HG03039 (cell line): ENCODE results near the gene AFAP1L2.

Source experiments
- ATAC-seq: cut with Tn5 transposase; IDR thresholded peaks from one replicate; pipeline ENCODE4 v1.9.1; 2021; ENCODE audit warnings: mild to moderate bottlenecking, moderate library complexity; ENCODE audit not compliant: unreplicated experiment

AFAP1L2 gene

DNA sequence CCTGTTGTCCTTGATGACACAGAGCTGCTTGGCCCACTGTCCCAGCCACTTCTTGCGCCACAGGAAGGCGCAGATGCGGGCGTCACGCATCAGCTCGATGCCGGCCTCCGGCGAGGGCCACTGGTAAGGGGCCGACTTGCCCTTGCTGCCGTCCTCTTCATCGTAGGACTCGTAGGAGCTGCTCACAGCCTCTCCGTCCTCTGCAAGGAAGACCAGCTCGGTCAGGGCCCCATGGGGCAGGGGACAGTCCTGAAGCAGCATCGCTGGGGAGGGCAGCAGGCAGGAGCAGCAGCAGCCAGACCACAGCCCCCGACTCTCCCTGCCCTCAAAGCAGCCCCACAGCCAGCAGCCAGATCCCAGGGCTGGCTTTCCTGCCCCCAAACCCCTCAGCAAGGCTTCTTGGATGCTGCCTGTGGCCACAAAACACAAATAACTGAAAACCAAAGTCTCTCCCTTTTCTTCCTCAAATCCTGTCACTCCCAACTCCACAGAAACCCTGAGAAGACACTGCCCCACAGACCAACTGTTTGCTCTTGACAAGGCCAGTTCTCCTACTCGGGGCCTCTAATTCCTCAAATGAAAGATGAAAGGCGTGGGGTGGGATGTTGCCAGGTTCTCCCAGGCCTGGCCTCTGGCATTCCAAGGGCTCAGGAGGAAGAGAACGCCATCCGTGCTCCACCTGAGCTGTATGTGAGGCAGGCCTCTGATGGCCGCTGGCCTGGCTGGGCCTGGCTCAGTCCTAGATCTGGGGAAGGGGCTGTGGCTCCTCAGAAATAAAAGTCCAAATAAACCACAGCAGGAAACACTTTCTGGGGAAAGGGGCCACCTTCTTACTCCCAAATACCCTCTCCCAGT lies 88.5 kb downstream of the AFAP1L2 start:
- no peak for ATAC-seq

DNA sequence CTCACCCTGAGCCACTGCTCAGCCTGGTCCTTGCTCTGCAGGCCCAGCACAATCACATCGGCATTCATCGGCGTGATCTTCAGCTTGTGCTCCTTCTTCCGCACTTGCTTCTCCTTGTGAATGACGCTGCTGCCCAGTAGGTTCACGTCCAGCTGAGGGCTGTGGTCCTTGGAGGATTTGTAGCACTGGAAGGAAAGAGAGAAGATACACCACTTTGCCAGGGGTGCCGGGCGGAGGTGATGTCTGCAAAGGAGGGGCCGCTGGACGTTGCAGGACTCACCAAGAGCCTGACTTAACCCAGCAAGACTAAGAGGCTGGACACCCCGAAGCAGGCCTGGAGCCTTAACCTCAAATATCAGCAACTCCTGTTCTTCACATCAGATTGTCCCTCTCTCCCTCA lies 90.4 kb downstream of the AFAP1L2 start:
- no peak for ATAC-seq

DNA sequence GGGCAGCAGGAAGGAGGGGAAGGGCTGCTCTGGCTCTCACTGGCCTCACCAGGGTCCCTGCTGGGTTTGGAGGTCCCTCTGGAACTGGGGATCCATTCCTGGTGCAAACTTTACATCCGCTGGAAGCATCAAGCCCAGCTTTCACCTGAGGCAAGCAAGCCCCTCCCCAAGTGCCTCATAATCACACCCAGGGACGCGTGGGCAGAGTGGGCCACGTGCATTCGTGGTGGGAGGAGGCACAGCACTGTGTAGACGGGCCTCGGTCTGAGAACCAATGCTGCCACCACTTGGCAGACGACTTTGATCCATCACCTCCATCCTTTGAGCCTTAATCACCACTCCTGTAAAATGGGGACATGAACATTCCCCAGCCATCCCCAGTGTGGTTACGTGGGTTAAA lies 91.2 kb downstream of the AFAP1L2 start:
- no peak for ATAC-seq

DNA sequence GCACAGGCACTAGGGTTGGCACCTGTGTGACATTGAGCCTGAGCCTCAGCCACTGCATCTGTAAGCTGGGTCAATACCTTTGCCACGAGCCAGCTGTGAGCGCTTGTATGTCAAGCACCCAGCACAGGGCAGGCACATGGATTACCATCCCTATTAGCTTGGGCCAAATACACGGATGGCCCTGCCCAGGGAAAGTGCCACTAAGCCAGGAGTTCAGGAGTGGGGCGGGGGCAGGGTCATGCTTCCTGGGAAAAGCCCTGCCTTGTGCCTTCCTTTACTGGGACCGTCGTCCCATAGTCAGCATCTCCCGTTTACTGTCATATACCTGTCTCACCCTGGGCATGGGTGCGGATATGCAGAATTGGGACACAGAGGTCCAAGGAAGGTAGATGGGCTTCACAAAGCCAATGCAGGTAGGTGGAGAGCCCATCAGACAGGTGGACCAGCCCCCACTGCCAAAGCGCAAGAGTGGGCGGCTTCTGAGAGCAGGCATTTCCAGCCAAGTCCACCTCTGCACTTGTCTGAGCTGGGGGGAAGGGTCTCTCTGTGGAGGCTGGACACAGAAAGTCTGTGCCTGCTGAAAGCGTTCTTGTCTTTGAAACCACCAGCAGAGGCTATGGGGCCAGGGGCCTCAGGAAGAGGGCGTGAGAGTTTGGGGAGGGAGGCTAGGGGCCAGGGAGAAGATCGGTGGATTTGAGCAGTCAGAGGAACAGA lies 92.6 kb downstream of the AFAP1L2 start:
- ATAC-seq, result no peak

DNA sequence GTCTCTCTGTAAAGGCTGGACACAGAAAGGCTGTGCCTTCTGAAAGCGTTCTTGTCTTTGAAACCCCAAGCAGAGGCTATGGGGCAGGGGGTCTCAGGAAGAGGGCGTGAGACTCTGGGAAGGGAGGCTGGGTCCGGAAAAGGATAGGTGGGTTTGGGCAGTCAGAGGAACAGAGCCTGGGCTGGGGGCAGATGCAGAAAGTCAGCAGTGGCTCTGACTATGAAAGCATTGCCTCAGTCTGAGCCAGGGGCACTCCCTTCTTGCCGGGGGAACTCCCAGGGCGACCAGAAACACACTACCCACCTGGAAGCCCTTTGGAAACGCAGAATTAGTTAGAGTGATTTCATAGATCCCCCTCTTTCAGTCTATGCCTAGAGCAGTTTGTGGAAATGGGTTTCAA lies 93.3 kb downstream of the AFAP1L2 start:
- ATAC-seq, result no peak

DNA sequence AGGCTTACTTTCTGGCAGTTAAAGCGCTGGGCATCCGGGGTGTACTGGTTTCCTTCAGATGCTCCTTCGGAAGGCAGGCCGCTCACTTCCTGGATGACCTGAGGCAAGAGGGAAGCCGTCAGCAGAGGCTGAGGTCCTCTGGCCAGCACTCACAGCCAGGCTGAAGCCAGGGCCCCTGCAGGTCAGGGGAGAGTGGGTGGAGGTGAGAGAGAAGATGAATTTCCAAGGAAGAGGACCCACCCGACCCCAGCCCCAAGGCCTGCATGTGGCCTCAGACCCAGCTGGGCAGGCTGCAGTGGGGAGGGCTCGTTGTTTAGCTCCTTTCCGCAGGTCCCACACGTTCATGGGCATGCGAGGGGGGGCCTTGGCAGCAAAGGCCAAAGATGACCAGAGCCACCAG lies 94.0 kb downstream of the AFAP1L2 start:
- ATAC-seq, result no peak

DNA sequence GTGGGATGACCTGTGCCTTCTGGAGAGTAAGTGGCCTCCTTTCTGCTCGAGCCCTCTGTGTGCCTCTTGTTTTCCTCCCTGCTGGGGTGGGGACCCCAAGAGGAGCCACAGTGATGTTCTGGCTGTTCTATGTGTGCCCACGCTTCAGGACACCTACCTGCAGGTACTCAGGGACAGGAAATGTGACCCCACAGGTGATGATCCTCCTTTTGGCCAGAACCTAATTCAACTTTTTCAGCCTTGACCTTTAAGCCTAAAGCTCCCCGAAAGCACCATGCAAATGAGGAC lies 95.0 kb downstream of the AFAP1L2 start:
- ATAC-seq, result no peak

DNA sequence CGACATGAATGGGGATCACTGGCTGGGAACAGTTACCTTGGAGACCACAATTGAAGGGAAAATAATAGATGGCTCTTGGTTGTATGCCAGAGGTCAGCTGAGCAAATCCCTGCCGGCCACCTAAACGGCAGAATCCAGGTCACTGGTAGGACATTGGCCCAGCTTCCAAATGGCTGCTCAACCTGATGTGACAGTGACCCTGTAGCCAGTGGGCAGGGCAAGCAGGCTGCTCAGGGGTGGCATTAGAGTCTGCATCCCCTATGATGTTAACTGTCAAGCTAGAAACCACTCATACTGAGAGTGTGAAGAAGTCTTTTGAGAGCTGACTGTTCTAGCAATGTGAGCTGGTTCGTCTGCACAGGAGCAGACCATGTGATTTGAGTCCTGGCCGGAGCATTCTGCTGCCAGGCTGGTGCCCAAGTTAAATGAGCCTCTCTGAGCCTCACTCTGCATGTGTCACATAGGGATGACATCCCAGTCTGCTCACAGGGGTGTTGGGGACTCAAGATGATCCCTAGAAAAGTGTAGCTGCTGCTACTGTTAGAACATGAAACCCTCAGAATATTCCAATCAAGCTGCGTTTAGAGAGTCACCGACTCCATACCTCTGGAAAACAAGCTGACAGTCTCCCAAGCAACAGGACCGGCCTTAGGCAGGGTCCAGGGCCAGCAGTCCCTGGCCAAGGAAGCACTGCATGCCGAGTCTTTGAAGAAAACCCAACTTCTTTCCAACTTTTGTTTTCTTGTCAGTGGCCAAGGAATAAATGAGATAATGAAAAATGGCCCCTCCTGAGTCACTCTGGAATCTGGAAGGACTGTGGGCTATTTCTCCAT lies 95.6 kb downstream of the AFAP1L2 start:
- no peak for ATAC-seq

DNA sequence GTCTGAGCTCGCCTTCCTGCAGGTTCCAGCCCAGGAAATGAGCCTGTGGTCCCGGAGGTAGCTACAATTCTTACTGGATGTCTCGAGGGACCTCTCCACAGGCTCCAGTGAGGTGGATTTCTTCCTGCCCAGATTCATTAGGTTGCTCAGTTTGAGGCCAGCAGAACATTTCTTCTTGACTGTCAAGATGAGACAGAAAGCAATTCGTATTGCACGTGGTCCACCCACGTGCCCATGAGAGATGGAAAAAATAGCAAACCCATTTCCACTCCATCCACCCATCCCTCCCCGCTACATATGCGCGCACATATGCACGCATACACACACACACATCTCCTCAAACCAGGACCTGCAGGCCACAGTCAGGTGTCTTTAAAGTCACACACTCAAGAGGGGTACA lies 96.6 kb downstream of the AFAP1L2 start:
- no peak for ATAC-seq

DNA sequence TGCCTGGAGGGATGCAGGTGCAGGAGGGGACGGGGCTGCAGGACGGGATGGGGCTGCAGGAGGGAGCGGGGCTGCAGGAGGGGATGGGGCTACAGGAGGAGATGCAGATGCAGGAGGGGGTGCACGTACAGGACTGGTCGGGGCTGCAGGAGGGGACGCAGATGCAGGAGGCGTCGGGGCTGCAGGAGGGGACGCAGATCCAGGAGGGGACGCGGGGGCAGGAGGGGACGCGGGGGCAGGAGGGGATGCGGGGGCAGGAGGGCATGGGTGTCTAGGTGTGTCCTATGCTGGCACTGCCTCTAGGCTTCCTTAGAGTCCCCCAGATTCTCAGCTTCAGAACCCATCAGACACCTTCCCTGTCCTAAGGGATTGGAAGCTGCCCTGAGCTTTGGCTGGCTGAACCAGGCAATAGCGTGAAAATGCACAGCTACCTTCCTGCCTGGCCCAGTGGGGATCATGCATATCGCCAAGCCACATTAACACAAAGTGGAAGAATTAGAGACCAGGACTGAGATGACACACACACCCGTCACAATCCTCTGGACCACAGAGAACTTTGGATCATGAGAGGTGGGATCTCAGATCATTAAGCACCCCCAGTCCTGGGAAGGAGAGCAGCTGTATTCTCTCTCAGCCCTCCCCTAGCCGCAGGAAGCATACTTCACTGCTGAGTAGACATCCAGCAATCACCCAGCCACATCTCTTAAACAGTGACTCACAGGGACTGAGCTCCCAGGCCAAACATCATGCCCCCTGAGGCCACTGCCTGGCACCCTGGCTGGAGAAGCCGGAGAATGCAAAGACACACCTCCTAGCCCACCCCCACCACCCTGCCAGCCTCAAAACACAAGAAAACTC lies 98.0 kb downstream of the AFAP1L2 start:
- no peak for ATAC-seq

DNA sequence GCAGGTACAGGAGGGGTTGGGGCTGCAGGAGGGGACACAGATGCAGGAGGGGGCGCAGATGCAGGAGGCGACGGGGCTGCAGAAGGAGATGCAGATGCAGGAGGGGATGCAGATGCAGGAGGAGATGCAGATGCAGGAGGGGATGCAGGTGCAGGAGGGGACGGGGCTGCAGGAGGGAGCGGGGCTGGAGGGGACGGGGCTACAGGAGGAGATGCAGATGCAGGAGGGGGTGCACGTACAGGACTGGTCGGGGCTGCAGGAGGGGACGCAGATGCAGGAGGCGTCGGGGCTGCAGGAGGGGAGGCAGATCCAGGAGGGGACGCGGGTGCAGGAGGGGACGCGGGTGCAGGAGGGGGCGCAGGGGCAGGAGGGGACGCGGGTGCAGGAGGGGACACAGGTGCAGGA lies 98.8 kb downstream of the AFAP1L2 start:
- no peak for ATAC-seq

DNA sequence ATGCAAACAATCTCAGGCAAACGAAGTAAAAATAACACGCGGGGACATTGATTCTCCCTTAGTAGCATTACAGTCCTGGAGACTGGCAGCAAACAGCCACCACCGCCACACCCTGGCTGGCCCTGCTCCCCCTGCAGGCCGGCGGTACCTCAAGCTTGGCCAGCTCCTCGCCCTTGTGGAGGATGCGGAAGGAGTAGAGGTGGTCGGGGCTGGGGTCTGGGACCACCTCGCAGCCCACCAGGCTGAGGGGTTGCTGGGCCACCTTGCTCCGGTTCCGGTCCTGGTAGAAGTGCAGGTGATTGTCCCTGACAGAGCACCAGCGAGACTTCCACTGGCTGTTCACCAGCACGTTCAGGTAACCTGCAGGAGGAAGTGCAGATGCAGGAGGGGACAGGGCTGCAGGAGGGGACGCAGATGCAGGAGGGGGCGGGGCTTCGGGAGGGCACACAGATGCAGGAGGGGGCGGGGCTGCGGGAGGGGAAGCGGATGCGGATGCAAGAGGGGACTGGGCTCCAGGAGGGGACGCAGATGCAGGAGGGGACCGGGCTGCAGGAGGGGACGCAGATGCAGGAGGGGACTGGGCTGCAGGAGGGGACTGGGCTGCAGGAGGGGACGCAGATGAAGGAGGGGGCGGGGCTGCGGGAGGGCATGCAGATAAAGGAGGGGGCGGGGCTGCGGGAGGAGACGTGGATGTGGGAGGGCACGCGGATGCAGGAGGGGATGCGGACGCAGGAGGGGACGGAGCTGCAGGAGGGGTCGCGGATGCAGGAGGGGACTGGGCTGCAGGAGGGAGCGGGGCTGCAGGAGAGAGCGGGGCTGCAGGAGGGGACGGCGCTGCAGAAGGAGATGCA lies 99.5 kb downstream of the AFAP1L2 start:
- peak; percentile 48 for ATAC-seq

DNA sequence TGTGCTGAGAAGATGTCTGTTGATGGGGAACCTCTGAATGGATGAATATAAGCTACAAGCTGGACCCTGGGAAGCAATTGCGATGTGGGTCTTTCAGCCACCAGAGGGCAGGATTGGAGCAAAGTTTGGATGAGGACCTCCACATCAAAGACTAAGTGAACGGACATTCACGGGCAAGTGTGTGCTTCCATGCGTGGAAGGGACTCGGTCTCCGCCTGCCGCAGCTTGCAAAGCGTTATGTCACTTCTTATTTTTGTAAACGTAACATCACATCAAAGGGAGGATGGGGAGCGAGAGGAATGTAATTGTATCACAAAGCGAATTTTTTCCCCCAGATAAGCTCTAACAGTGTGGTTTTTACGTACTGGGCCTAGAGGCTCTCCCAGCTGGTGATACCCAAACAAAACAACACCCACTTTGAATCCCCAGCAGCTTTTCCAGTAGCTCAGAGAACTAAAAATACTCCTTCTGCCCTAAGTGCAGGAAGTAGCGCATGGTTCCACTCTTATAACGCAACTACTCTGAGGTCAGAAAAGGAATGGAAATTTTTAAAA lies 100.2 kb downstream of the AFAP1L2 start:
- ATAC-seq, result peak; percentile 59

DNA sequence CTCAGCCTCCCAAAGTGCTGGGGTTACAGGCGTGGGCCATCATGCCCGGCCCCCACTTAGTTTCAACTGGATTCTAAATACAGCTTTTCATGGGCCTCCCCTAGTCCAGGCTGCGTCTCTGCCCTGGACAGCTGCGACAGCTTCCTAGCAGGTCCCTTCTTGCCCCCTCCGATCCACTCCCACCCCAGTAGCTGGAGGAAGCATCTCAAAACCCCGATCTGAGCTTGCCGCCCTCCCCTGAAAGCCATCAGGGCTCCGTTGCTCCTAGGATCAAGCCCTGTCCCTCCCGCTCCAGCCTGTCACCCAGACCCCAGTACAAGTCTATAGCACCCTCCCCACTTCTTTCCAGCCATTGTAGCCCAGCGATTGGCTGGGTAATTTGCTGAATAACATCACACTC lies 100.7 kb downstream of the AFAP1L2 start:
- ATAC-seq, result no peak

DNA sequence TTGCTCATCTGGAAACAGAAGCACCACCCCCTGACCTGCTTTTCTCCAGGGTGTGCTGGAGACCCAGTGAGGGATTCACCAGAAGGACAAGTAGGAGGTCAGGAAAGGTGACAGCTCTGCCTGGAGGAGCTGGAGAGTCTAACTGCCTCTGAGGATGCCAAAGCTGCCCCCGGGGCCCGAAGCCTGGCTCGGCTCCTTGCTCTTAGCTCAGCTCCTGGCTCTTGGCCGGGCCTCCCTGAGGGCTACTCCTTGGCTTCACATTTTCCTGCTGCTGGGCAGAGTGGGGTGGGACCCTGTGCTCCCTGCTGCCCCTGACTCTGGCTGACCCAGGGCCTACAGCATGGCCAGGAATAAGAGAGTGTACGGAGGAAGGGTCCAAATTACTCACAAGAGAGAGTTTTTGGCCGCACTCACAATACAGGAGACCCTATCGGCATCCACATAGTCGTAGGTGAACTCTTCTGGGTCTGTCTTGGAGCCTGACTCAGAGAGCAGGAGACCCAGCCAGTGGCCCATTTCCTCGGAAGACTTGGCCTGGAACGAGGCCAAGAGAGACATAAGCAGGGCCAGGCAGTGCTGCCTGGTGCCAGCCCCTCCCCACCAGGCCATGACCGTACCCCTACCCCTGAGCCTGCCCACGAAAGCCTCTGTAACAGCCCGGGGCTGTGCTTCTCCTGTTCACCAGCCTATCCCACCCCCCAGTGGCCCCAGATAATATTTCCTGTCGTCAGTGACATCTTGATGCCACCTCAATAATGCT lies 102.2 kb downstream of the AFAP1L2 start:
- no peak for ATAC-seq

DNA sequence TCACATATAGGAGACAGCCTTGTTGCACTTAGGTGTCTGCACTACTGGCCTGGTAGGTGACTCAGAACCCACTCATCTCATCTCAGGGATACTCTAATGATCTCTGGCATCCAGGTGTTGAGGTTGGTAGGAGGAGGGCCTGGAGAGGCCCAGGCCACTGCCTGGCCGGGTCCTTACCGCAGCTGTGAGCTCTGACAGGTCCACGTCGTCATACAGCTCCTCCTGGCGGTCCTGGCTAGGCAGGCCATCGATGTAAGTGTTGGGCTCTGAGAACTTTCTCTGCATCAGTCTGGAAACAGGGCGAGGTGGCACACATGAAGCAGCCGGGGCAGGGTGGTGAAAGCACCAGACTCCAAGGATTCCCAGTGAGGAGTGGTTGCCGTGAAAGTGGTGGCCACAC lies 103.1 kb downstream of the AFAP1L2 start:
- no peak for ATAC-seq

DNA sequence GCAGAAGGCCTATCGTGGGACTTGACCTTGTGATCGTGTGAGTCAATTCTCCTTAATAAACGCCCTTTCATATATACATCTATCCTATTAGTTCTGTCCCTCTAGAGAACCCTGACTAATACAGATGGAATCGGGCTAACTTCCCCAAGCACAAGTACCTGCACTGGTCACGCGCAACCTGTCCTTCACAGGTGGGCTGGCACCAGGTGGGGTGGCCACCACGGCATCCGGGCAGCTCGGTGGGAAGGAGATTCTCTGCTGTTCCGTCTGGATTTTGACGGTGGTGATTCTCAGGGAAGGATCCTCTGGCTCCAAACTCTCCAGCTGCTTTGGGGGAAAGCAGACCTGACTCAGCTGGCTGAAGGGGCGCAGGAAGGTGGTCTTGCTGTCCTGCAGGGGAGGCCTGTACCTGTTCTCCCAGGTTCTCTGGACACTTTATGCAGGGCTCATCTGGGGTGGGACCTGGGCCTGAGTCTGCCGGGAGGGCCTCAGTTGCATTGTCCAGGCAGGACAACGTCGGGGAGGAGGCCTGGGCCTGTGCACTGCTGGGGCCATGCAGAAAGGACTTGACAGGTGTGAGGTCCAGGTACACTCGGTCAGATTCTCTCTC lies 104.2 kb downstream of the AFAP1L2 start:
- no peak for ATAC-seq

DNA sequence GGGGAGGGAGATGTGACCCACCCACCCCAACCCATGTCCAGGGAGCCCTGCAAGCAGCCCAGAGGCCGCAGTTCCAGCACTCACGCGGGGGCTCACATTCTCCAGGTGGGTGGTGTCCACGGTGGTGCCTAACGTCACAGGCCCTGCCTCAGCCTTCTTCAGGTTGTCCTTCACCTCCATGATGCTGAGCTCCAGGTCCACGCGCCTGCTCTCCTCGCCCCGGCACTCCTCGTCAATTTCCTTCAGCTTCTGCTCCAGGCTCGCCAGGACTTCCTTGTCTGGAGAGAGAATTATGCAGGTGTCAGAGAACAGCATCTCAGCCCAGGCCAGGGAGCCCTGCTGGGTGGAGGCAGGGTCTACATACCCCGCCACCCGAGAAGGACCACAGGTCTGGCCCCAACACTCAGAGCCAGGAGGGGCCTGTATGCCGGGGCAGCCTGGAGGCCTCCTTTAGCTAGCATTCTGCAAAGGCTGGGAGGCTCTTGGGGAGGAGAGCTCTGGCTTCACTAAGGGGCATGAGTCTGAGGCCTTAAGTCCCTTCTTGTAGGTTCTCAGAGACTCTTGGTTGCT lies 107.1 kb downstream of the AFAP1L2 start:
- no peak for ATAC-seq
